ENCODE data around the gene ELMO2. TPM values are rescaled to one million over a fixed set of nuclear protein-coding genes. Genes with fewer than 3 reads are reported as not detected.

The ELMO2 gene
- total RNA-seq, 1 donor from 2014 or later = 57.0 TPM

DNA sequence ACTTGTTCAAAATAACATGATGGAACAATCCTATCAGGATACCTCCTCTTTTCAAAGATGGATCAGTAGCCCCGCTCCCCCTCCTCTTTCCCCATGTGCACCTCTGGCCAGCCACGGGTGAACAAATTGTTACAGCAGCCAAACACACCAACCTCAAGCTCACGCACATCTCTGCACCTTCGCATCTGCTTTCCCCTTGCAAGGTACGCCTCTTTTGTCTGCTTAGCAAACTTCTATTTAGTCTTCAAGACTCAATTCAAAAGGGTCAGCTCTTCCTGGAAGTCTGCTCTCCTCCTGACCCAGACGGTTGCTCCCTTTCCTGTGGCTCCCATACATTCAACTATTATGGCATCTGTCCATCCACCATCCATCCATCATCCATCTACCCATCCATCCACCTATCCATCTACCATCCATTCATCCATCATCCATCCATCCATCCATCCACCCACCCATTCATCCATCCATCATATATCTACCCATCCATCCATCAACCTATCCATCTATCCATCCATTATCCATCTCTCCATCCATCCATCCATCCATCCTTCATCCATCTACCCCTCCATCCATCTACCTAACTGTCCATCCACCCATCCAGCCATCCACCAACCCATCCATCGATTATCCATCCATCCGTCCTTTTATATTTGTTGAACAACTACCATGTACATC lies 61.8 kb downstream of the ELMO2 start:
- H3K36me3 ChIP-seq = peaks cover 3% of the 10 kb centered on the region
- TF ChIP-seq CTCF (IDR thresholded peaks at IDR 0.05) = no peak
- intact Hi-C loops (cut with DNase I) = no loop called here
- no peak overlapping the region for H3K27ac ChIP-seq
- H3K27me3 ChIP-seq = peaks cover 32% of the 10 kb centered on the region
- ATAC-seq (no peak), DNase-seq (no peak)
- H3K9me3 ChIP-seq = no peaks in the 10 kb centered on the region
- H3K4me3 ChIP-seq = no peak overlapping the region
- peaks cover 5% of the 10 kb centered on the region for H3K4me1 ChIP-seq

GRCh38 chr20:46343975-46344357 lies 62.4 kb downstream of the ELMO2 start:
- H3K36me3 ChIP-seq = no peaks in the 10 kb centered on the region
- no peak overlapping the region for H3K27ac ChIP-seq
- peaks cover 39% of the 10 kb centered on the region for H3K27me3 ChIP-seq
- intact Hi-C loops (cut with DNase I) = no loop called here
- H3K4me1 ChIP-seq = peaks cover 5% of the 10 kb centered on the region
- DNase-seq = no peak
- TF ChIP-seq CTCF (IDR thresholded peaks at IDR 0.05) = no peak
- ATAC-seq = no peak
- H3K9me3 ChIP-seq = no peaks in the 10 kb centered on the region
- no peak overlapping the region for H3K4me3 ChIP-seq

GRCh38 chr20:46343348-46343974 lies 63.0 kb downstream of the ELMO2 start:
- no peaks in the 10 kb centered on the region for H3K9me3 ChIP-seq
- H3K4me1 ChIP-seq = peaks cover 5% of the 10 kb centered on the region
- DNase-seq = no peak
- no peak overlapping the region for H3K4me3 ChIP-seq
- H3K36me3 ChIP-seq = no peaks in the 10 kb centered on the region
- peaks cover 44% of the 10 kb centered on the region for H3K27me3 ChIP-seq
- ATAC-seq = peak; percentile 13
- intact Hi-C loops (cut with DNase I) = no loop called here
- no peak overlapping the region for H3K27ac ChIP-seq
- TF ChIP-seq CTCF (IDR thresholded peaks at IDR 0.05) = no peak

DNA sequence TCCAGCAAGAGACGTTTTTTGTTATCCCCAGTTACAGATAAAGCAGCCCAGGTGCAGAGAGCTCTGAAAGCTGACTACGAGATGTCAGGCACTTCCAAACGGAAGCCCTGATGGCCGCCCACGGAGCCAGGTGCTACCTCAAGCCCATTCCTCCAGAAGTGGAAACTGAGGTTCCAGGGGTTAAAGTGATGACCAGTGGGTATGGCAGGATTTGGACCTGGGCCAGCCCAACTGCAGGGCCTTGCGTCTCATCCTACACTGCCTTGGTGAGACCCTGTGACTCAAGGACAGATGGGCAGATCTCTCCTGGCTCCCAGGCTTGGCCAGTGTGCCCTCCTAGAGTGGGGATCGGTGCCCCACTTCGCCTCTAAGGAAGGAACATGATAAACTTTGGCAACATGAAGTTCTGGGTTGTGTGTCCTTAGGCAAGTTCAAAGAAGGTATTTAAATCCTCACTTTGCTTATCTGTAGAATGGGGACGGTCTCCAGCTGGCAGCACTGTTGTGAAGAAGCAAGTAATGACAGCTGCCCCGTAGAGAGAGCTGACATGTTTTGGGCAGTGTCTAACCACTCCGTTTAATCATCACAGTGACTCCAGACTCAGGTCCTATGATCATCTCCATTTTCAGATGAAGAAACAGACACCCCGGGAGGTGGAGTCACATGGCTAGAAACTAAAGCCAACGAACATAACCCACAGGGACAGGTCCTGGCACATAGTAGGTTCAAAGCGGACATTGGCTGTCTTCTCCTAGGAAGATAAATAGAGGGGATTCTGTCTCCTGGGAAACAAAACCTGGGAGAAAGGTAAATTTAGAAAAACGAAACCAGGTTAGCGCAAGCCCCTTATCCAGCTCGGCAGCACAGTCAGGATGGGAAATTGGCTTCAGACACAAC lies 63.7 kb downstream of the ELMO2 start:
- H3K27me3 ChIP-seq = peaks cover 50% of the 10 kb centered on the region
- no peak for ATAC-seq
- H3K27ac ChIP-seq = no peak overlapping the region
- no peaks in the 10 kb centered on the region for H3K36me3 ChIP-seq
- no peak overlapping the region for H3K4me3 ChIP-seq
- intact Hi-C loops (cut with DNase I) = no loop called here
- no peaks in the 10 kb centered on the region for H3K9me3 ChIP-seq
- no peak for TF ChIP-seq CTCF (IDR thresholded peaks at IDR 0.05)
- peaks cover 5% of the 10 kb centered on the region for H3K4me1 ChIP-seq
- DNase-seq = no peak

GRCh38 chr20:46342010-46342378 lies 64.4 kb downstream of the ELMO2 start:
- Histone ChIP-seq H3K27me3 (peaks cover 57% of the 10 kb centered on the region), H3K36me3 (no peaks in the 10 kb centered on the region), H3K4me1 (peaks cover 5% of the 10 kb centered on the region), H3K9me3 (no peaks in the 10 kb centered on the region), H3K27ac (no peak overlapping the region), H3K4me3 (no peak overlapping the region)
- TF ChIP-seq CTCF (IDR thresholded peaks at IDR 0.05) = no peak
- intact Hi-C loops (cut with DNase I) = no loop called here
- ATAC-seq (no peak), DNase-seq (no peak)
